Ascending aorta (tissue), 2 donors: Measurements from ENCODE around the gene EDARADD. TPM values are rescaled to one million over a fixed set of nuclear protein-coding genes. Genes with fewer than 3 reads are reported as not detected.

ENCODE experiments used
- DNase-seq, 2 donors: peaks; one replicate each; pipeline ENCODE4 v3.0.0-alpha.2; 2019; ENCODE audit warnings: low spot score in 2 of 2
- H3K27ac ChIP-seq, 2 donors: fragments of 200-600 bp; sonication (generic); one replicate each; pipeline ENCODE4 v1.5.1; 2016 to 2017; ENCODE audit warnings: mild to moderate bottlenecking in 1 of 2
- H3K27me3 ChIP-seq: fragments of 200-600 bp; sonication (generic); one replicate; pipeline ENCODE4 v1.5.1; 2017
- H3K36me3 ChIP-seq, 2 donors: fragments of 200-600 bp; sonication (generic); one replicate each; pipeline ENCODE4 v1.5.1; 2016
- H3K4me1 ChIP-seq, 2 donors: fragments of 200-600 bp; sonication (generic); one replicate each; pipeline ENCODE4 v1.5.1; 2016 to 2017; ENCODE audit warnings: mild to moderate bottlenecking in 1 of 2
- H3K4me3 ChIP-seq, 2 donors: fragments of 200-600 bp; sonication (generic); one replicate each; pipeline ENCODE4 v1.5.1; 2016 to 2017; ENCODE audit warnings: mild to moderate bottlenecking in 1 of 2
- H3K9me3 ChIP-seq, 2 donors: fragments of 200-600 bp; sonication (generic); one replicate each; pipeline ENCODE4 v1.5.1; 2016
- intact Hi-C: fragments of 100-400 bp; cut with DNase I; formaldehyde crosslinking; loops from one replicate; pipeline ENCODE4 v1.15.1; 2023
- total RNA-seq: library from RNA; depleted of rRNA; stranded (reverse); fragments of >200 nt; gene quantifications from one replicate; pipeline ENCODE4 v1.1.0, GENCODE V29; 2016
- TF ChIP-seq, protein P1 (sequence below), 3 experiments: fragments of 200-600 bp in 2 of 3; fragments of 450-650 bp in 1 of 3; sonication (generic) in 2 of 3; IDR thresholded peaks; one replicate each; pipeline ENCODE4 v1.5.1; 2016 to 2019; ENCODE audit warnings: antibody characterized with exemption in 3 of 3, mild to moderate bottlenecking in 1 of 3, moderate library complexity in 1 of 3

The EDARADD gene
- total RNA-seq, 1 donor from 2014 or later, result not detected

DNA sequence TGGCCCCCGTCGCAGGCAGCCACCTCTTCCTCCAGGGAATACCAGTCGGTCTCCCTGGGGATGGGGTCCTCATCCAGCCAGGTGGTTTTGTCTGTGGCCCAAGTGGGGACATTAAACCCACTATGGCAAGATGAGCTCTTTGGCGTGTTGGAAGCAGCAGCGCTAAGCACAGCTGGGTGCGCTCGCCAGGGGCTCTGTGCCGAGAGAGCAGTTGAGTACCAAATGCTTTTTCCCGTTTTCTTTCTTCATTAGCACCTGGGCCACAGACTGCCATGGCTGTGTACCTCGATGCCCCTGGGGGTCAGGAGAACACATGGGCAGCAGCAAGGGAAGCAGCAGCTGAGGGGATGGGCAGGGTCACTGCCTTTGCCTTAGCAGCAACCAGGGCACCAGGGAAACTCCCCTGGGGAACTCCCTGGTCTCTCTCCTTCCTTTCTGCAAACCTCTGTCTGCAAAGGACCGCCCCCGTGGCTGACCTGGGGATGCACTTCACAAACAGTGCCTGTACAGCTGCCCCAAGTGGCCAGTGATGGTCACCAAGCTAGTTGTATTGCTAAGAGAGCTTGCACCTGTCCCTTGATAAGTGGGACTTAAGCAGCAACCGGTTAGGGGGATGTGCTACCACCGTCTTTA lies 31.1 kb downstream of the EDARADD start:
- no peak overlapping the region for H3K4me3 ChIP-seq
- H3K4me1 ChIP-seq, result no peaks in the 10 kb centered on the region
- no peaks in the 10 kb centered on the region for H3K9me3 ChIP-seq
- H3K27ac ChIP-seq, result no peak overlapping the region
- intact Hi-C loops, result no loop called here
- no peaks in the 10 kb centered on the region for H3K27me3 ChIP-seq
- TF ChIP-seq, protein P1, sequence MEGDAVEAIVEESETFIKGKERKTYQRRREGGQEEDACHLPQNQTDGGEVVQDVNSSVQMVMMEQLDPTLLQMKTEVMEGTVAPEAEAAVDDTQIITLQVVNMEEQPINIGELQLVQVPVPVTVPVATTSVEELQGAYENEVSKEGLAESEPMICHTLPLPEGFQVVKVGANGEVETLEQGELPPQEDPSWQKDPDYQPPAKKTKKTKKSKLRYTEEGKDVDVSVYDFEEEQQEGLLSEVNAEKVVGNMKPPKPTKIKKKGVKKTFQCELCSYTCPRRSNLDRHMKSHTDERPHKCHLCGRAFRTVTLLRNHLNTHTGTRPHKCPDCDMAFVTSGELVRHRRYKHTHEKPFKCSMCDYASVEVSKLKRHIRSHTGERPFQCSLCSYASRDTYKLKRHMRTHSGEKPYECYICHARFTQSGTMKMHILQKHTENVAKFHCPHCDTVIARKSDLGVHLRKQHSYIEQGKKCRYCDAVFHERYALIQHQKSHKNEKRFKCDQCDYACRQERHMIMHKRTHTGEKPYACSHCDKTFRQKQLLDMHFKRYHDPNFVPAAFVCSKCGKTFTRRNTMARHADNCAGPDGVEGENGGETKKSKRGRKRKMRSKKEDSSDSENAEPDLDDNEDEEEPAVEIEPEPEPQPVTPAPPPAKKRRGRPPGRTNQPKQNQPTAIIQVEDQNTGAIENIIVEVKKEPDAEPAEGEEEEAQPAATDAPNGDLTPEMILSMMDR (IDR thresholded peaks at IDR 0.05), result no peak
- no peaks in the 10 kb centered on the region for H3K36me3 ChIP-seq
- DNase-seq, result no peak

DNA sequence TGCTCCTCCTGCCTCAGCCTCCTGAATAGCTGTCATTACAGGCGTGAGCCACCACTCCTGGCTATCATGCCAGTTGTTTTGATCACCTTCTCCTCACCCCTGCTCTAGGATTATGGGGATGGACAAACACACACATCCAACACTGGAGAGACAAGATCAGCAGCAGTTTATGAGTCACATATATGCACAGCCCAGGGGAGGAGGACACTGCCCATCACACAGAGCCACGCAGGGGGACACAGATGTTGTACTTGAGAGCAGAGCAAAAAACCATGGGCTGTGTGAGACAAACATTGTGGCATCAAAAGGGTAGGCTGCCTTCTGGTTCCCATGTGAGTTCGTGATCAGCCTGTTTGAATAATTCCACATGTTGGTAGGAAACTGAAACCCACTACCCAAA lies 32.1 kb downstream of the EDARADD start:
- TF ChIP-seq, protein P1 (IDR thresholded peaks at IDR 0.05), result no peak
- H3K27me3 ChIP-seq, result no peaks in the 10 kb centered on the region
- H3K9me3 ChIP-seq, result no peaks in the 10 kb centered on the region
- intact Hi-C loops, result no loop called here
- H3K36me3 ChIP-seq, result no peaks in the 10 kb centered on the region
- no peak overlapping the region for H3K4me3 ChIP-seq
- no peak for DNase-seq
- H3K27ac ChIP-seq, result no peak overlapping the region
- H3K4me1 ChIP-seq, result no peaks in the 10 kb centered on the region

DNA sequence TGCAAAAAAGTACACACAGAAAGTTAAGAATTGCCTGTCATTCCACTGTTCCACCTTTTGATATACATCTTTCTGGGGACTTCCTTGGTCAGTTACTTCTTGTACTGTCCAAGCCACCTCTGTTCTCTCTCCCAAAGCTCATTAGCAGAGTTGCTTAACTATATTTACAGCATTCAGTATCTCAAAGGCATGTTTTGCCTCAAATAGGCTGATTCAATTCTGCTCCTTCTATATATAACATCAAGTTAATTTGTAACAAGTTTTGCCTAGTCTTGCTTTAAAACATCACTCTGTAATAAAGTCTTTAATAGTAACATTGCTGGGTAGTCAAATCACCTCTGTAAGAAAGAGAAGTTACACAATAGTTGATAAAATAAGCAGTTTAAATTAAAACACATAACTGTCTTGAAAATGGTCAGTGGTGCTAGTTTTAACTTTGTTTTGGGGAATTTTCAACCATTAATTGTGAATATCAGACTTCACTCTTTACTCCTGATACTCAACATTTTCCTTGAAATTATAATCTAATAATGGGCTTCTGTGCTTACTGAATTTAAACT lies 35.7 kb downstream of the EDARADD start:
- no peak for DNase-seq
- intact Hi-C loops, result no loop called here
- H3K36me3 ChIP-seq, result no peaks in the 10 kb centered on the region
- no peak overlapping the region for H3K27ac ChIP-seq
- H3K4me1 ChIP-seq, result no peaks in the 10 kb centered on the region
- TF ChIP-seq, protein P1 (IDR thresholded peaks at IDR 0.05), result no peak
- no peak overlapping the region for H3K4me3 ChIP-seq
- no peaks in the 10 kb centered on the region for H3K27me3 ChIP-seq
- H3K9me3 ChIP-seq, result no peaks in the 10 kb centered on the region

DNA sequence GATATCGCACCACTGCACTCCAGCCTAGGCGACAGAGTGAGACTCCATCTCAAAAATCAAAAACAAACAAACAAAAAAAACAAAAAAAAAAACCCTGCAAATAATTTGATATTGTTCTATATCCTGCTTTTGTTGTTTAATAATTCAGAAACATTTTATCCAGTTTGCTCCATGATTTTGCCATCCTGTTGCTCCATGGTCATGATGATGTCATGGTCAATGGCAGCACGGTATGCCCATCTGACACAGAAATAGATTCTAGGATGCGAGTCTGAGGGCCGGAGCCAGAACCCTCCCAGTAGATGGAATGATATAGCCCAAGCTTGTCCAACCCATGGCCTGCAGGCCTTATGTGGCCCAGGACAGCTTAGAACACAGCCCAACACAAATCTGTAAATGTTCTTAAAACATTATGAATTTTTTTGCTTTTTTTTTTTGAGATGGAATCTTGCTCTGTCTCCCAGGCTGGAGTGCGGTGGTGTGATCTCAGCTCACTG lies 39.8 kb downstream of the EDARADD start:
- Histone ChIP-seq H3K4me3 (no peak overlapping the region), H3K27me3 (no peaks in the 10 kb centered on the region)
- intact Hi-C loops, result no loop called here

DNA sequence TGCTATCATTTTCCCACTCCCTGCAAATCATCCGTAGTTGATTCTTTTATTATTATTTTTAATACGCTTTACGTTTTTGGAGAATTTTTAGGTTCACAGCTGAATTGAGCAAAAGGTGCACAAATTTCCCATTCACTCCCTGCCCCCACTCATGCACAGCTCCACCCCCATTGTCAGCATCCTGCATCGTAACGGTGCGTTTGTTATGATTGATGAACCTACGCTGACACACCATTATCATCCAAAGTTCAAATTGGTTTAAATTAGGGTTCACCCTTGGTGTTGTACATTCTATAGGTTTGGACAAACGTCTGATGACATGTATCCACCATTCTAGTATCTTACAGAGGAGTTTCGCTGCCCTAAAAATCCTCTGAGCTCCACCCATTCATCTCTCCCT lies 44.5 kb downstream of the EDARADD start:
- TF ChIP-seq, protein P1 (IDR thresholded peaks at IDR 0.05), result no peak
- Histone ChIP-seq H3K36me3 (no peaks in the 10 kb centered on the region), H3K4me1 (no peaks in the 10 kb centered on the region), H3K4me3 (no peak overlapping the region), H3K27me3 (no peaks in the 10 kb centered on the region), H3K9me3 (no peaks in the 10 kb centered on the region), H3K27ac (no peak overlapping the region)
- DNase-seq, result no peak
- intact Hi-C loops, result no loop called here

More for the DNA sequence above, 39.8 kb downstream of the EDARADD start:
- TF ChIP-seq, protein P1 (IDR thresholded peaks at IDR 0.05), result no peak
- no peak for DNase-seq
- H3K27ac ChIP-seq, result no peak overlapping the region
- no peaks in the 10 kb centered on the region for H3K4me1 ChIP-seq
- H3K9me3 ChIP-seq, result no peaks in the 10 kb centered on the region
- no peaks in the 10 kb centered on the region for H3K36me3 ChIP-seq
